ENCODE results near the gene PLCG2. TPM values are rescaled to one million over a fixed set of nuclear protein-coding genes. Genes with fewer than 3 reads are reported as not detected.

The PLCG2 gene
- polyA plus RNA-seq, 1 donor from 2014 or later: not detected

DNA sequence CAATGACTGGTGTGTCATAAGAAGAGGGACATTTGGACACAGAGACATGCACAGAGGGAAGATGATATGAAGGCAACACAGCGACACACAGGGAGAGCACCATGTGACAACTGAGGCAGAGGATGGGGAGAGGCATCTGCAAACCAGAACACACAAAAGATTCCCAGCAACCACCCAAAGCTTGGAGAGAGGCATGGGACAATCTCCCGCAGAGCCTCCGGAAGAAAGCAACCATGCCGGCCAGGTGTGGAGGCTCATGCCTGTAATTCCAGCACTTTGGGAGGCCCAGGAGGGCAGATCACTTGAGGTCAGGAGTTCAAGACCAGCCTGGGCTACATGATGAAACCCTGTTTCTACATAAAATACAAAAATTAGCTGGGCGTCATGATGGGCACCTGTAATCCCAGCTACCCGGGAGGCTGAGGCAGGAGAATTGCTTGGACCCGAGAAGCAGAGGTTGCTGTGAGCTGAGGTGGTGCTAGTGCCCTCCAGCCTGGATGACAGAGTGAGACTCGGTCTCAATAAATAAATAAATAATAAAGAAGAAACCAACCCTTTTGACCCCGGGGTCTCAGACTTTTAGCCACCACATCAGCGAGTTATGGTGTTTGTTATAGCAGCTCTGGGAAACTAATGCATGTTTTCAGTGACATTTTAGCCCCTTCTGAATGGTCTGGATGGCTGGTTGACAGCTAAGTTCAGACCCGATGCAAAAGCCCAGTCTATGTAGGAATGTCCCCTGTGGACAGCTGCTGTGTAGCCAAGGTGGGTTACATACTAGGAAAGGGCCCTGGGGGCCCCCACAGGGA is 13.8 kb upstream of the PLCG2 start:
- H3K9ac ChIP-seq (ENCODE audit: low read length): no peak overlapping the region
- H3K79me2 ChIP-seq (replicated peaks; ENCODE audit: insufficient read depth, low read length): no peaks in the 10 kb centered on the region
- H4K20me1 ChIP-seq (ENCODE audit: insufficient read depth): no peaks in the 10 kb centered on the region
- no peak overlapping the region for H2AFZ ChIP-seq (ENCODE audit: low read depth, low read length)
- no peaks in the 10 kb centered on the region for H3K9me3 ChIP-seq (ENCODE audit: low read length)
- no peak overlapping the region for H3K4me2 ChIP-seq (ENCODE audit: low read length)
- H3F3A ChIP-seq (ENCODE audit: insufficient read depth, low read length, poor library complexity, severe bottlenecking): no peaks in the 10 kb centered on the region
- TF ChIP-seq, protein P1, sequence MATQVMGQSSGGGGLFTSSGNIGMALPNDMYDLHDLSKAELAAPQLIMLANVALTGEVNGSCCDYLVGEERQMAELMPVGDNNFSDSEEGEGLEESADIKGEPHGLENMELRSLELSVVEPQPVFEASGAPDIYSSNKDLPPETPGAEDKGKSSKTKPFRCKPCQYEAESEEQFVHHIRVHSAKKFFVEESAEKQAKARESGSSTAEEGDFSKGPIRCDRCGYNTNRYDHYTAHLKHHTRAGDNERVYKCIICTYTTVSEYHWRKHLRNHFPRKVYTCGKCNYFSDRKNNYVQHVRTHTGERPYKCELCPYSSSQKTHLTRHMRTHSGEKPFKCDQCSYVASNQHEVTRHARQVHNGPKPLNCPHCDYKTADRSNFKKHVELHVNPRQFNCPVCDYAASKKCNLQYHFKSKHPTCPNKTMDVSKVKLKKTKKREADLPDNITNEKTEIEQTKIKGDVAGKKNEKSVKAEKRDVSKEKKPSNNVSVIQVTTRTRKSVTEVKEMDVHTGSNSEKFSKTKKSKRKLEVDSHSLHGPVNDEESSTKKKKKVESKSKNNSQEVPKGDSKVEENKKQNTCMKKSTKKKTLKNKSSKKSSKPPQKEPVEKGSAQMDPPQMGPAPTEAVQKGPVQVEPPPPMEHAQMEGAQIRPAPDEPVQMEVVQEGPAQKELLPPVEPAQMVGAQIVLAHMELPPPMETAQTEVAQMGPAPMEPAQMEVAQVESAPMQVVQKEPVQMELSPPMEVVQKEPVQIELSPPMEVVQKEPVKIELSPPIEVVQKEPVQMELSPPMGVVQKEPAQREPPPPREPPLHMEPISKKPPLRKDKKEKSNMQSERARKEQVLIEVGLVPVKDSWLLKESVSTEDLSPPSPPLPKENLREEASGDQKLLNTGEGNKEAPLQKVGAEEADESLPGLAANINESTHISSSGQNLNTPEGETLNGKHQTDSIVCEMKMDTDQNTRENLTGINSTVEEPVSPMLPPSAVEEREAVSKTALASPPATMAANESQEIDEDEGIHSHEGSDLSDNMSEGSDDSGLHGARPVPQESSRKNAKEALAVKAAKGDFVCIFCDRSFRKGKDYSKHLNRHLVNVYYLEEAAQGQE (IDR thresholded peaks at IDR 0.05; ENCODE audit: borderline replicate concordance): no peak
- TF ChIP-seq EP300 (conservative IDR thresholded peaks at IDR 0.05; ENCODE audit: poor library complexity, severe bottlenecking) (no peak), RAD21 (conservative IDR thresholded peaks at IDR 0.05) (no peak), MXI1 (conservative IDR thresholded peaks at IDR 0.05; ENCODE audit: poor library complexity, severe bottlenecking) (no peak), POLR2AphosphoS5 (IDR thresholded peaks at IDR 0.05) (no peak), EZH2 (IDR thresholded peaks at IDR 0.05; ENCODE audit: borderline replicate concordance, insufficient read depth, low read length, poor library complexity, severe bottlenecking) (no peak)
- TF ChIP-seq, protein P2, sequence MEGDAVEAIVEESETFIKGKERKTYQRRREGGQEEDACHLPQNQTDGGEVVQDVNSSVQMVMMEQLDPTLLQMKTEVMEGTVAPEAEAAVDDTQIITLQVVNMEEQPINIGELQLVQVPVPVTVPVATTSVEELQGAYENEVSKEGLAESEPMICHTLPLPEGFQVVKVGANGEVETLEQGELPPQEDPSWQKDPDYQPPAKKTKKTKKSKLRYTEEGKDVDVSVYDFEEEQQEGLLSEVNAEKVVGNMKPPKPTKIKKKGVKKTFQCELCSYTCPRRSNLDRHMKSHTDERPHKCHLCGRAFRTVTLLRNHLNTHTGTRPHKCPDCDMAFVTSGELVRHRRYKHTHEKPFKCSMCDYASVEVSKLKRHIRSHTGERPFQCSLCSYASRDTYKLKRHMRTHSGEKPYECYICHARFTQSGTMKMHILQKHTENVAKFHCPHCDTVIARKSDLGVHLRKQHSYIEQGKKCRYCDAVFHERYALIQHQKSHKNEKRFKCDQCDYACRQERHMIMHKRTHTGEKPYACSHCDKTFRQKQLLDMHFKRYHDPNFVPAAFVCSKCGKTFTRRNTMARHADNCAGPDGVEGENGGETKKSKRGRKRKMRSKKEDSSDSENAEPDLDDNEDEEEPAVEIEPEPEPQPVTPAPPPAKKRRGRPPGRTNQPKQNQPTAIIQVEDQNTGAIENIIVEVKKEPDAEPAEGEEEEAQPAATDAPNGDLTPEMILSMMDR (IDR thresholded peaks at IDR 0.05; ENCODE audit: poor library complexity, severe bottlenecking): no peak
- H3K27me3 ChIP-seq (ENCODE audit: insufficient read depth, low read depth, low read length): no peaks in the 10 kb centered on the region
- no peak overlapping the region for H3K4me3 ChIP-seq (ENCODE audit: low read length)
- H3K9me2 ChIP-seq (ENCODE audit: insufficient read depth, low read length): no peaks in the 10 kb centered on the region
- no peaks in the 10 kb centered on the region for H3K36me3 ChIP-seq (ENCODE audit: insufficient read depth, low read length)
- no peak overlapping the region for H3K27ac ChIP-seq (ENCODE audit: low read length)

DNA sequence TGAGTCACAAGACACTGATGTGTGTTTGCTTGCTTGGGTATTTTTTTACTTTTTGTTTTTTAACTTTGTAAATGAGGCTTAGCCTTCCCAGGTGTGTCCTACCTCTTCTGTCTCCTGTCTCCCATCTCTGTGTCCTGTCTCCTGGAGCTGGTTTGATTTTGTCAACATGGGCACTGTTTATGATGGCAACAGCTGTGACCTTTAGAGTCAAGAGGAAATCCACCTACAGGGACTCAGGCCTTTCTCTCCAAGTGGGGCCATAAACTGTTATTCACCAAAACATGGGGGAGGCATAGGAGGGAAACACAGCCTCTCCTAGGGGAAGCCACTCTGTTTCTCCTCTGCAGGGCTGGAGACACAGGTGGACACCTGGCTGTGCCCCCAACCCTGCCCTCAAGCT is 13.1 kb upstream of the PLCG2 start:
- no peaks in the 10 kb centered on the region for H3K27me3 ChIP-seq (ENCODE audit: insufficient read depth, low read depth, low read length)
- H3K9me3 ChIP-seq (ENCODE audit: low read length): no peaks in the 10 kb centered on the region
- H3K36me3 ChIP-seq (ENCODE audit: insufficient read depth, low read length): no peaks in the 10 kb centered on the region
- H3F3A ChIP-seq (ENCODE audit: insufficient read depth, low read length, poor library complexity, severe bottlenecking): no peaks in the 10 kb centered on the region
- no peaks in the 10 kb centered on the region for H4K20me1 ChIP-seq (ENCODE audit: insufficient read depth)
- H2AFZ ChIP-seq (ENCODE audit: low read depth, low read length): no peak overlapping the region
- TF ChIP-seq, protein P2 (IDR thresholded peaks at IDR 0.05; ENCODE audit: poor library complexity, severe bottlenecking): no peak
- TF ChIP-seq POLR2AphosphoS5 (IDR thresholded peaks at IDR 0.05): no peak
- no peak for TF ChIP-seq EP300 (conservative IDR thresholded peaks at IDR 0.05; ENCODE audit: poor library complexity, severe bottlenecking)
- TF ChIP-seq, protein P1 (IDR thresholded peaks at IDR 0.05; ENCODE audit: borderline replicate concordance): no peak
- TF ChIP-seq RAD21 (conservative IDR thresholded peaks at IDR 0.05): no peak
- no peak for TF ChIP-seq MXI1 (conservative IDR thresholded peaks at IDR 0.05; ENCODE audit: poor library complexity, severe bottlenecking)
- no peak for TF ChIP-seq SMC3 (conservative IDR thresholded peaks at IDR 0.05; ENCODE audit: poor library complexity)
- no peak for TF ChIP-seq EZH2 (IDR thresholded peaks at IDR 0.05; ENCODE audit: borderline replicate concordance, insufficient read depth, low read length, poor library complexity, severe bottlenecking)
- TF ChIP-seq TAF1 (IDR thresholded peaks at IDR 0.05; ENCODE audit: low read depth): no peak
- H3K4me3 ChIP-seq (ENCODE audit: low read length): no peak overlapping the region
- H3K4me2 ChIP-seq (ENCODE audit: low read length): no peak overlapping the region
- H3K79me2 ChIP-seq (replicated peaks; ENCODE audit: insufficient read depth, low read length): no peaks in the 10 kb centered on the region
- H3K9ac ChIP-seq (ENCODE audit: low read length): no peak overlapping the region
- no peak overlapping the region for H3K27ac ChIP-seq (ENCODE audit: low read length)
- H3K9me2 ChIP-seq (ENCODE audit: insufficient read depth, low read length): no peaks in the 10 kb centered on the region
